ENCODE measurements around the gene ATP2C1.

Gene ATP2C1

GRCh38 chr3:130897316-130897715 lies 3.4 kb downstream of the ATP2C1 start:
- DNase-seq (ENCODE audit: extremely low read depth, low read depth), result no peak

DNA sequence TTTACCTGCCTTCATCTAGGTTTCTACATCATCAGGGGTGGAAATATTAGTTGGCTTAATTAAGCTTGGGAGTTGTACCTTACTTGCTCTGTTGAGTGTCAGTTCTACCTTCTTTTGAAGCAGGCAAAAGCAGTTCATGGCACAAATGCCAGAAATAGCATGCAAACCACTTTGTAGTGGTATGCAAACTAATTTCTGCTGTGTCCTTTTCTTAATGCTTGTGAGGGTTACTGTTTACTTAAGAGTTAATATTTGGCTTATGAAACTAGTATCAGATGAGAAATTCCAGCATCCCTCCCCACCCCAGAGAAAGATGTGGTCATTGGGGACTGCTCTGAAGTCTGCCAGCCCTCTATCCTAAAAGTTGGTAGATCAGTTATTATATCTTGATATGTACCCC lies 7.1 kb downstream of the ATP2C1 start:
- TF ChIP-seq, protein P1, sequence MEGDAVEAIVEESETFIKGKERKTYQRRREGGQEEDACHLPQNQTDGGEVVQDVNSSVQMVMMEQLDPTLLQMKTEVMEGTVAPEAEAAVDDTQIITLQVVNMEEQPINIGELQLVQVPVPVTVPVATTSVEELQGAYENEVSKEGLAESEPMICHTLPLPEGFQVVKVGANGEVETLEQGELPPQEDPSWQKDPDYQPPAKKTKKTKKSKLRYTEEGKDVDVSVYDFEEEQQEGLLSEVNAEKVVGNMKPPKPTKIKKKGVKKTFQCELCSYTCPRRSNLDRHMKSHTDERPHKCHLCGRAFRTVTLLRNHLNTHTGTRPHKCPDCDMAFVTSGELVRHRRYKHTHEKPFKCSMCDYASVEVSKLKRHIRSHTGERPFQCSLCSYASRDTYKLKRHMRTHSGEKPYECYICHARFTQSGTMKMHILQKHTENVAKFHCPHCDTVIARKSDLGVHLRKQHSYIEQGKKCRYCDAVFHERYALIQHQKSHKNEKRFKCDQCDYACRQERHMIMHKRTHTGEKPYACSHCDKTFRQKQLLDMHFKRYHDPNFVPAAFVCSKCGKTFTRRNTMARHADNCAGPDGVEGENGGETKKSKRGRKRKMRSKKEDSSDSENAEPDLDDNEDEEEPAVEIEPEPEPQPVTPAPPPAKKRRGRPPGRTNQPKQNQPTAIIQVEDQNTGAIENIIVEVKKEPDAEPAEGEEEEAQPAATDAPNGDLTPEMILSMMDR (IDR thresholded peaks at IDR 0.05; ENCODE audit: low read depth, low read length), result no peak
- no peak for DNase-seq (ENCODE audit: extremely low read depth, low read depth)

More at GRCh38 chr3:130897316-130897715, 3.4 kb downstream of the ATP2C1 start:
- TF ChIP-seq, protein P1 (IDR thresholded peaks at IDR 0.05; ENCODE audit: low read depth, low read length), result no peak

- no peak for DNase-seq (ENCODE audit: extremely low read depth, low read depth)
Observed at GRCh38 chr3:130901463-130902204, 7.8 kb downstream of the ATP2C1 start.

GRCh38 chr3:130903412-130903908 lies 9.6 kb downstream of the ATP2C1 start:
- DNase-seq (ENCODE audit: extremely low read depth, low read depth), result no peak
- TF ChIP-seq, protein P1 (IDR thresholded peaks at IDR 0.05; ENCODE audit: low read depth, low read length), result no peak

More at GRCh38 chr3:130901463-130902204, 7.8 kb downstream of the ATP2C1 start:
- TF ChIP-seq, protein P1 (IDR thresholded peaks at IDR 0.05; ENCODE audit: low read depth, low read length), result no peak

GRCh38 chr3:130904491-130904890 lies 10.6 kb downstream of the ATP2C1 start:
- no peak for DNase-seq (ENCODE audit: extremely low read depth, low read depth)
- TF ChIP-seq, protein P1 (IDR thresholded peaks at IDR 0.05; ENCODE audit: low read depth, low read length), result no peak

GRCh38 chr3:130905551-130905950 lies 11.7 kb downstream of the ATP2C1 start:
- peak; percentile 53 for DNase-seq (ENCODE audit: extremely low read depth, low read depth)
- TF ChIP-seq, protein P1 (IDR thresholded peaks at IDR 0.05; ENCODE audit: low read depth, low read length), result no peak

- TF ChIP-seq, protein P1 (IDR thresholded peaks at IDR 0.05; ENCODE audit: low read depth, low read length), result no peak
- DNase-seq (ENCODE audit: extremely low read depth, low read depth), result no peak
Observed at GRCh38 chr3:130906374-130906995, 12.6 kb downstream of the ATP2C1 start.
